K562 (cell line): ENCODE results near the gene SLC12A6. TPM values are rescaled to one million over a fixed set of nuclear protein-coding genes. Genes with fewer than 3 reads are reported as not detected.

Source experiments
- ATAC-seq: fragments of 200-7000 bp; cut with Tn5 transposase; 3 replicates; pipeline ENCODE4 v1.9.1; 2020; ENCODE audit warnings: moderate library complexity
- BruUV-seq: library from RNA; stranded (reverse); fragments of 400-500 nt; replicated peaks from 2 replicates; lab custom pipeline; 2021; lab: Mats Ljungman, UMichigan
- CTCF ChIA-PET: fragments of 300-600 bp; formaldehyde crosslinking; extraction: SDS; loops from one replicate; lab custom pipeline; 2021; ENCODE audit warnings: low intra/inter-chr PET ratio; lab: Yijun Ruan, JAX
- POLR2A ChIA-PET: fragments of 300-600, 350-650 bp; sonication (Branson Sonifier 250); formaldehyde crosslinking; extraction: SDS; loops from one replicate; lab custom pipeline; 2021; ENCODE audit warnings: antibody characterized with exemption, inconsistent platforms; lab: Yijun Ruan, JAX
- DNase-seq, 4 experiments: peaks; one replicate each; pipeline versions ENCODE4 v3.0.0 to v3.0.0-alpha.2; 2011 to 2018; ENCODE audit warnings: low spot score in 3 of 4, mixed read lengths in 3 of 4; ENCODE audit errors: extremely low read depth in 1 of 4
- FAIRE-seq: peaks from 2 replicates; lab custom pipeline; 2011; peaks lifted over from hg19 to GRCh38; lab: Jason Lieb, UNC
- H2AFZ ChIP-seq: 2 replicates; pipeline ENCODE4 v1.6.0; 2011; ENCODE audit warnings: low read depth, low read length, control low read depth, inconsistent platforms
- H3K27ac ChIP-seq: fragments of 200-600 bp; 3 replicates; pipeline ENCODE4 v1.8.0; 2011; ENCODE audit warnings: low read depth, mild to moderate bottlenecking, control low read depth, inconsistent platforms, low read length, moderate library complexity, mixed read lengths; ENCODE audit errors: extremely low read depth
- H3K27me3 ChIP-seq, 2 experiments: fragments of 300-600 bp in 1 of 2; 2 replicates in 1 of 2; 3 replicates in 1 of 2; pipeline versions ENCODE4 v1.6.0 to v1.8.0; 2011; ENCODE audit warnings: inconsistent platforms in 2 of 2, low read length in 2 of 2, mild to moderate bottlenecking in 1 of 2, mixed read lengths in 1 of 2, moderate library complexity in 1 of 2; ENCODE audit not compliant: control insufficient read depth in 2 of 2, insufficient read depth in 2 of 2
- H3K36me3 ChIP-seq: fragments of 300-600 bp; 3 replicates; pipeline ENCODE4 v1.8.0; 2011; ENCODE audit warnings: mild to moderate bottlenecking, low read length, inconsistent platforms; ENCODE audit not compliant: control insufficient read depth, insufficient read depth
- H3K4me1 ChIP-seq, 2 experiments: fragments of 200-600 bp in 1 of 2; replicated peaks in 1 of 2; 2 replicates in 1 of 2; 3 replicates in 1 of 2; pipeline versions ENCODE4 v1.5.1 to v1.8.0; 2011; ENCODE audit warnings: inconsistent platforms in 2 of 2, low read length in 2 of 2, mild to moderate bottlenecking in 1 of 2, mixed read lengths in 1 of 2, moderate library complexity in 1 of 2; ENCODE audit not compliant: control insufficient read depth in 2 of 2, insufficient read depth in 2 of 2
- H3K4me2 ChIP-seq: 2 replicates; pipeline ENCODE4 v1.6.1; 2011; ENCODE audit warnings: low read length, control low read depth, inconsistent platforms, mixed read lengths; ENCODE audit not compliant: insufficient read depth
- H3K4me3 ChIP-seq: fragments of 200-600 bp; sonication (generic), shearing (Covaris generic); 2 replicates; pipeline ENCODE4 v1.5.1; 2016; ENCODE audit warnings: control low read depth, inconsistent platforms
- H3K79me2 ChIP-seq: fragments of 200-600 bp; 3 replicates; pipeline ENCODE4 v1.8.0; 2011; ENCODE audit warnings: low read length, inconsistent platforms; ENCODE audit not compliant: control insufficient read depth, insufficient read depth
- H3K9ac ChIP-seq, 2 experiments: 2 replicates each; pipeline versions ENCODE4 v1.6.0 to v1.6.1; 2011; ENCODE audit warnings: low read depth in 2 of 2, low read length in 2 of 2, control low read depth in 1 of 2, inconsistent platforms in 1 of 2, mild to moderate bottlenecking in 1 of 2, mixed read lengths in 1 of 2; ENCODE audit not compliant: insufficient read depth in 1 of 2
- H3K9me1 ChIP-seq: one replicate; pipeline ENCODE4 v1.6.0; 2011; ENCODE audit warnings: inconsistent platforms, mild to moderate bottlenecking, low read length, moderate library complexity; ENCODE audit not compliant: control insufficient read depth, insufficient read depth
- H3K9me3 ChIP-seq: replicated peaks from 2 replicates; pipeline ENCODE4 v1.5.1; 2011; ENCODE audit warnings: low read depth, low read length, inconsistent platforms; ENCODE audit not compliant: control insufficient read depth, insufficient read depth
- H4K20me1 ChIP-seq: replicated peaks from 2 replicates; pipeline ENCODE4 v1.6.1; 2011; ENCODE audit warnings: low read length, inconsistent platforms, mixed read lengths; ENCODE audit not compliant: control insufficient read depth, insufficient read depth
- FIP1L1 ChIP-seq: fragments of 200-400 bp; formaldehyde crosslinking; IDR thresholded peaks from 2 replicates; pipeline ENCODE4 v1.6.1; 2018; ENCODE audit warnings: mild to moderate bottlenecking, low read depth, low read length; ENCODE audit not compliant: poor library complexity, severe bottlenecking
- GABPA ChIP-seq: fragments of 200-800 bp; sonication (Bioruptor generic); conservative IDR thresholded peaks from 2 replicates; pipeline ENCODE4 v1.6.1; 2016; ENCODE audit warnings: low read depth, missing genetic modification characterization, missing compliant biosample characterization
- MAZ ChIP-seq, 2 experiments: fragments of 450-650 bp in 1 of 2; sonication (generic) in 1 of 2; formaldehyde crosslinking; IDR thresholded peaks in 1 of 2; conservative IDR thresholded peaks in 1 of 2; 2 replicates each; pipeline versions ENCODE4 v1.4.0 to v1.5.0; 2020; ENCODE audit warnings: mild to moderate bottlenecking in 1 of 2, missing genetic modification reagents in 1 of 2
- MED1 ChIP-seq: sonication (generic); formaldehyde crosslinking; IDR thresholded peaks from 2 replicates; pipeline ENCODE4 v1.8.1; 2023; ENCODE audit warnings: missing genetic modification reagents, borderline replicate concordance
- NFYB ChIP-seq: IDR thresholded peaks from 2 replicates; pipeline ENCODE4 v1.6.1; 2011; ENCODE audit warnings: mild to moderate bottlenecking, moderate library complexity; ENCODE audit not compliant: insufficient read length; ENCODE audit errors: extremely low read depth
- TEAD1 ChIP-seq, 2 experiments: fragments of 450-650 bp in 1 of 2; sonication (generic) in 1 of 2; formaldehyde crosslinking; IDR thresholded peaks; 2 replicates each; pipeline versions ENCODE4 v1.4.0 to v1.8.0; 2020 to 2022; ENCODE audit warnings: mild to moderate bottlenecking in 2 of 2, missing genetic modification reagents in 1 of 2
- ZNF23 ChIP-seq: fragments of 250-450 bp; sonication (Bioruptor Pico); IDR thresholded peaks from 2 replicates; pipeline ENCODE4 v1.4.0; 2020; ENCODE audit warnings: mild to moderate bottlenecking
- ZNF239 ChIP-seq: fragments of 250-450 bp; sonication (Bioruptor Pico); IDR thresholded peaks from 2 replicates; pipeline ENCODE4 v1.4.0; 2020; ENCODE audit warnings: mild to moderate bottlenecking
- ZNF444 ChIP-seq: fragments of 250-450 bp; sonication (Bioruptor Pico); IDR thresholded peaks from 2 replicates; pipeline ENCODE4 v1.4.0; 2020; ENCODE audit warnings: mild to moderate bottlenecking, moderate library complexity
- ZZZ3 ChIP-seq: fragments of 450-650 bp; IDR thresholded peaks from 2 replicates; pipeline ENCODE4 v1.6.1; 2016; ENCODE audit warnings: antibody characterized with exemption, mild to moderate bottlenecking, moderate library complexity
- WGBS: fragments of 100-300 bp; shearing (Covaris generic); methylation state at CpG from one replicate; pipeline ENCODE4 v1.1.6; 2016; ENCODE audit warnings: low coverage, mixed read lengths; ENCODE audit not compliant: insufficient coverage; ENCODE audit errors: missing lambda C conversion rate; 5-methylcytosine and 5-hydroxymethylcytosine counted together
- in situ Hi-C: fragments of 300-500 bp; cut with MboI; formaldehyde crosslinking; loops from 4 replicates; pipeline ENCODE4 v1.15.0; 2018; ENCODE audit warnings: inconsistent platforms, mixed read lengths
- intact Hi-C: fragments of 100-400 bp; cut with micrococcal nuclease; formaldehyde crosslinking; loops from 2 replicates; pipeline ENCODE4 v1.14.2; 2022
- polyA plus RNA-seq, 8 experiments: library from polyadenylated mRNA; depleted of rRNA in 4 of 8; stranded (reverse) in 5 of 8; unstranded in 3 of 8; fragments of >200 nt; fragmentation: Nextera tagmentation in 2 of 8; fragmentation: Illumina TruSeq in 1 of 8; extraction: Ambion mirVana in 2 of 8; extraction: Trizol in 1 of 8; gene quantifications; 2 replicates each; pipeline versions ENCODE4 v1.2.1 to v1.2.3, GENCODE V29; 2011 to 2014; ENCODE audit warnings: inconsistent platforms in 1 of 8, missing spikeins in 1 of 8
- total RNA-seq, 7 experiments: library from RNA; depleted of rRNA in 6 of 7; stranded (reverse); fragments of >200 nt in 6 of 7; fragmentation: Illumina TruSeq in 2 of 7; extraction: Trizol in 2 of 7; gene quantifications; 2 replicates each; pipeline versions ENCODE4 v1.2.1 to v1.2.3, GENCODE V29; 2011 to 2021; ENCODE audit warnings: low replicate concordance in 1 of 7
- TF ChIP-seq, protein P1 (sequence below): fragments of 250-450 bp; sonication (Bioruptor Pico); IDR thresholded peaks from 2 replicates; pipeline ENCODE4 v1.4.0; 2020
- TF ChIP-seq, protein P2 (sequence below): fragments of 450-650 bp; IDR thresholded peaks from 2 replicates; pipeline ENCODE4 v1.6.1; 2018; ENCODE audit warnings: mild to moderate bottlenecking, low read depth; ENCODE audit not compliant: partially characterized antibody
- TF ChIP-seq, protein P3 (sequence below), 2 experiments: fragments of 200-800 bp in 1 of 2; sonication (Bioruptor generic) in 1 of 2; sonication (generic) in 1 of 2; formaldehyde crosslinking in 1 of 2; IDR thresholded peaks in 1 of 2; conservative IDR thresholded peaks in 1 of 2; 2 replicates each; pipeline versions ENCODE4 v1.5.0 to v1.6.1; 2016 to 2020; ENCODE audit warnings: missing compliant biosample characterization in 1 of 2, missing genetic modification characterization in 1 of 2, missing genetic modification reagents in 1 of 2
- TF ChIP-seq, protein P4 (sequence below): fragments of 450-650 bp; IDR thresholded peaks from 2 replicates; pipeline ENCODE4 v1.6.1; 2016; ENCODE audit warnings: antibody characterized with exemption

SLC12A6 gene
- total and polyA plus RNA-seq, 9 of the 15 experiments (the other 6 are each of a cell fraction or from before 2014, with no cell fraction given), result 1.4 to 16.4 (median 6.7) TPM

DNA sequence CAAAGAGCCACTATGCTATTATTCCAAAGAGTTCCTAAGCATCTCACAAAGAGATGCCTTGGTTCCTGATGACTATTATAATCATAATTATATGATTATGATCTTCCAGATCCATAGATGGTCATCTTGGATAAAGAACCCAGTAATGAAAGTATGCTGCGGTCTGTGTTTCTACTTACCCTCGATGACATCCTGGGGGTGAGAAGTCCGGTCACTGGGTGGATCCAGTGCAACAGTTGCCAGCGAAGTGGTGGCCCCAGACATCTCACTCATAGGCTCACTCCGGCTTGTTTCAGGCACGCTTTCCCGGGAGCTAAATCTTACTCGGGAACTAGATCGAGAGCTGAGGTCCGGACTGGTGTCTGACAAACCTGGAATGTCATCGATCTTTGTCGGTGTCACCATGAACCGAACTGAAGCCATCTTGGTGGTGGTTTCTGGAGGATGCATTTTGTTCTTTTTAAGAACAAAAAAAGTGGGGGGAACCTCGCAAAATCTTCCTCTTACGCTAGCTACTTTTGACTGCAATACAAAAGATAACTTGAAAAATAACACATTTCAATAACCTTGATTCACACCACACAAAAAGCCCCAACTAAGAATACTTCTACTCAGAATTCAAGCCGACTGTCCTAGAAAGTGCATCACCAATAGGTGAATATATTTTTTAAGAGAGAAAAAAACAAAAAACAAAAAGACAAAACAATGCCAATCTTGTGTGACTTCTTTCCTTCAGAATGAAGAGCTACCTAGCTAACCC, 1.2 kb downstream of the SLC12A6 start:
- peak overlapping the region in 1 of 2 experiments; percentile 94; a peak in 2 of 4 replicates for H3K9ac ChIP-seq
- BruUV-seq, result no TSS peak
- no peaks in the 10 kb centered on the region for H4K20me1 ChIP-seq
- no peak for FAIRE-seq
- H3K79me2 ChIP-seq, result peaks cover 12% of the 10 kb centered on the region
- H3K27ac ChIP-seq, result no peak overlapping the region; the same call in 2 of the 3 replicates
- WGBS, result 73% methylated on average over 16 of the region's 16 CpGs
- H3K4me2 ChIP-seq, result peak overlapping the region; percentile 87
- peaks cover 26% of the 10 kb centered on the region for H3K36me3 ChIP-seq
- ChIA-PET CTCF (no interaction called here), POLR2A (interaction anchor here (1.5 to 1.8 kb wide), 3 partner anchors 11 to 32 kb away, joined by 4 to 7 read pairs (median 4); no protein-coding TSS in a partner anchor)
- H3K4me1 ChIP-seq, result peaks cover 34 to 42% of the 10 kb centered on the region in 2 experiments
- no peaks in the 10 kb centered on the region for H3K9me3 ChIP-seq
- H3K9me1 ChIP-seq, result no peaks in the 10 kb centered on the region
- H3K27me3 ChIP-seq, result no peaks in the 10 kb centered on the region
- intact Hi-C loops (loop anchor here (5.0 kb wide), 1 partner anchor 94 kb away; no protein-coding TSS in a partner anchor), in situ Hi-C loops (no loop called here)
- no peak for ATAC-seq
- DNase-seq, result no peak
- peak overlapping the region; percentile 90 for H2AFZ ChIP-seq
- no peak overlapping the region for H3K4me3 ChIP-seq
- TF ChIP-seq, protein P1, sequence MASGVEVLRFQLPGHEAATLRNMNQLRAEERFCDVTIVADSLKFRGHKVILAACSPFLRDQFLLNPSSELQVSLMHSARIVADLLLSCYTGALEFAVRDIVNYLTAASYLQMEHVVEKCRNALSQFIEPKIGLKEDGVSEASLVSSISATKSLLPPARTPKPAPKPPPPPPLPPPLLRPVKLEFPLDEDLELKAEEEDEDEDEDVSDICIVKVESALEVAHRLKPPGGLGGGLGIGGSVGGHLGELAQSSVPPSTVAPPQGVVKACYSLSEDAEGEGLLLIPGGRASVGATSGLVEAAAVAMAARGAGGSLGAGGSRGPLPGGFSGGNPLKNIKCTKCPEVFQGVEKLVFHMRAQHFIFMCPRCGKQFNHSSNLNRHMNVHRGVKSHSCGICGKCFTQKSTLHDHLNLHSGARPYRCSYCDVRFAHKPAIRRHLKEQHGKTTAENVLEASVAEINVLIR (CRISPR knock-in tag), result peak; percentile 50; the same call in 1 of the 2 replicates
- peak; percentile 20; the same call in 1 of the 2 replicates for TF ChIP-seq ZNF239 (CRISPR knock-in tag)
- no peak for TF ChIP-seq NFYB
- peak in 1 of 2 experiments; percentile 24; a peak in 1 of 4 replicates for TF ChIP-seq MAZ (CRISPR knock-in tag; conservative IDR thresholded peaks at IDR 0.05 in 1 of 2, IDR thresholded peaks at IDR 0.05 in 1 of 2)
- TF ChIP-seq, protein P2, sequence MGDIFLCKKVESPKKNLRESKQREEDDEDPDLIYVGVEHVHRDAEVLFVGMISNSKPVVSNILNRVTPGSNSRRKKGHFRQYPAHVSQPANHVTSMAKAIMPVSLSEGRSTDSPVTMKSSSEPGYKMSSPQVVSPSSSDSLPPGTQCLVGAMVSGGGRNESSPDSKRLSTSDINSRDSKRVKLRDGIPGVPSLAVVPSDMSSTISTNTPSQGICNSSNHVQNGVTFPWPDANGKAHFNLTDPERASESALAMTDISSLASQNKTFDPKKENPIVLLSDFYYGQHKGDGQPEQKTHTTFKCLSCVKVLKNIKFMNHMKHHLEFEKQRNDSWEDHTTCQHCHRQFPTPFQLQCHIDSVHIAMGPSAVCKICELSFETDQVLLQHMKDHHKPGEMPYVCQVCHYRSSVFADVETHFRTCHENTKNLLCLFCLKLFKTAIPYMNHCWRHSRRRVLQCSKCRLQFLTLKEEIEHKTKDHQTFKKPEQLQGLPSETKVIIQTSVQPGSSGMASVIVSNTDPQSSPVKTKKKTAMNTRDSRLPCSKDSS, result no peak
- peak in 1 of 2 experiments; percentile 47; a peak in 1 of 4 replicates for TF ChIP-seq TEAD1 (CRISPR knock-in tag; IDR thresholded peaks at IDR 0.05)
- TF ChIP-seq, protein P3, sequence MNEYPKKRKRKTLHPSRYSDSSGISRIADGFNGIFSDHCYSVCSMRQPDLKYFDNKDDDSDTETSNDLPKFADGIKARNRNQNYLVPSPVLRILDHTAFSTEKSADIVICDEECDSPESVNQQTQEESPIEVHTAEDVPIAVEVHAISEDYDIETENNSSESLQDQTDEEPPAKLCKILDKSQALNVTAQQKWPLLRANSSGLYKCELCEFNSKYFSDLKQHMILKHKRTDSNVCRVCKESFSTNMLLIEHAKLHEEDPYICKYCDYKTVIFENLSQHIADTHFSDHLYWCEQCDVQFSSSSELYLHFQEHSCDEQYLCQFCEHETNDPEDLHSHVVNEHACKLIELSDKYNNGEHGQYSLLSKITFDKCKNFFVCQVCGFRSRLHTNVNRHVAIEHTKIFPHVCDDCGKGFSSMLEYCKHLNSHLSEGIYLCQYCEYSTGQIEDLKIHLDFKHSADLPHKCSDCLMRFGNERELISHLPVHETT (CRISPR knock-in tag; conservative IDR thresholded peaks at IDR 0.05 in 1 of 2, IDR thresholded peaks at IDR 0.05 in 1 of 2), result 0 out of 4 replicates have a peak, but pooled peaks of 1 of the 2 experiments have one; percentile 20
- peak; percentile 55; the same call in 1 of the 2 replicates for TF ChIP-seq ZNF444 (CRISPR knock-in tag)
- TF ChIP-seq ZNF23 (CRISPR knock-in tag), result peak; percentile 76
- TF ChIP-seq GABPA (tag), result 0 out of 2 replicates have a peak, but pooled peaks have one; percentile 1
- no peak for TF ChIP-seq FIP1L1
- TF ChIP-seq, protein P4, sequence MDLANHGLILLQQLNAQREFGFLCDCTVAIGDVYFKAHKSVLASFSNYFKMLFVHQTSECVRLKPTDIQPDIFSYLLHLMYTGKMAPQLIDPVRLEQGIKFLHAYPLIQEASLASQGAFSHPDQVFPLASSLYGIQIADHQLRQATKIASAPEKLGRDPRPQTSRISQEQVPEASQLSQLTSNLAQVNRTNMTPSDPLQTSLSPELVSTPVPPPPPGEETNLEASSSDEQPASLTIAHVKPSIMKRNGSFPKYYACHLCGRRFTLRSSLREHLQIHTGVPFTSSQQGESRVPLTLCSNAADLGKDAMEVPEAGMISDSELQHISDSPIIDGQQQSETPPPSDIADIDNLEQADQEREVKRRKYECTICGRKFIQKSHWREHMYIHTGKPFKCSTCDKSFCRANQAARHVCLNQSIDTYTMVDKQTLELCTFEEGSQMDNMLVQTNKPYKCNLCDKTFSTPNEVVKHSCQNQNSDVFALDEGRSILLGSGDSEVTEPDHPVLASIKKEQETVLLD, result no peak
- no peak for TF ChIP-seq ZZZ3
- no peak for TF ChIP-seq MED1
